Myometrial cell (primary cell): ENCODE data around the gene RNPC3. TPM values are rescaled to one million over a fixed set of nuclear protein-coding genes. Genes with fewer than 3 reads are reported as not detected.

Source experiments
- total RNA-seq: library from RNA; depleted of rRNA; stranded (reverse); fragments of >200 nt; gene quantifications from 2 replicates; pipeline ENCODE4 v1.2.3, GENCODE V29; 2015

RNPC3 gene
- 3.9 and 5.5 TPM in 2 replicates for total RNA-seq

GRCh38 chr1:103525607-103526507, at the start of gene RNPC3:
RNPC3 (plus strand) TSS chr1:103525699; CDS start chr1:103526071, 372 bp downstream.

GRCh38 chr1:103571289-103571688, 45.8 kb downstream of the RNPC3 start, which contains the start of gene AMY2B:
AMY2B (plus strand) TSS chr1:103571589; CDS start chr1:103571603, 14 bp downstream.

Other genes starting within 250 kb of the RNPC3 start
- gene AMY2B, start 45.9 kb downstream of the RNPC3 start, total RNA-seq, result 1.2 TPM in 1 of 2 replicates, not detected in the other
- not detected in 2 replicates for gene AMY2A, start 91.7 kb downstream of the RNPC3 start, total RNA-seq
- gene AMY1A, start 130.1 kb downstream of the RNPC3 start, total RNA-seq, result not detected in 2 replicates
- gene AMY1B, start 170.5 kb downstream of the RNPC3 start, total RNA-seq, result not detected in 2 replicates
- not detected in 2 replicates for gene AMY1C, start 224.2 kb downstream of the RNPC3 start, total RNA-seq